HG03439 (cell line): ENCODE data around the gene FAM111B.
A peak's percentile ranks its signal among the peaks of the same experiment; 100 is the strongest.
"Not testable (repeated sequence)": the region's sequence is repeated elsewhere in the genome, so short reads cannot be mapped to it uniquely, and the experiment has no call there.

Source experiments
- ATAC-seq: cut with Tn5 transposase; IDR thresholded peaks from one replicate; pipeline ENCODE4 v1.9.1; 2021; ENCODE audit warnings: mild to moderate bottlenecking, moderate library complexity; ENCODE audit not compliant: unreplicated experiment

Gene FAM111B

DNA sequence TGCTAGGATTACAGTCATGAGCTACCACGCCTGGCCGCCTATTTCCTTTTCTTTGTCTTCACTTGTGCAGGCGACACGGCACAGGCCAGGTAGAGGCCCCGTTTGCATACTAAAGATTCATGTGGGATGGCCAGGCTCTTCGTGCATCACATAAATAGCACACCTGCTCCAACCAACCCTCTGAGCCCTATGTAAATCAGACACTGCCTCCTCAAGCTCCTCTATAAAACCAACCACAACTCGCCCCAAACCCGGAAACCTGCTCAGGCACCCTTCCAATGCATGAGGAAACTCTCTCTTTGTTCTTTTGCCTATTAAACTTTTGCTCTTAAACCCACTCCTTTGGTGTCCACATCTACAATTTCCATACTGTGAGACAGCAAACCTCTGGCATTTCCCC is 9.1 kb upstream of the FAM111B start:
- not testable (repeated sequence) for ATAC-seq

DNA sequence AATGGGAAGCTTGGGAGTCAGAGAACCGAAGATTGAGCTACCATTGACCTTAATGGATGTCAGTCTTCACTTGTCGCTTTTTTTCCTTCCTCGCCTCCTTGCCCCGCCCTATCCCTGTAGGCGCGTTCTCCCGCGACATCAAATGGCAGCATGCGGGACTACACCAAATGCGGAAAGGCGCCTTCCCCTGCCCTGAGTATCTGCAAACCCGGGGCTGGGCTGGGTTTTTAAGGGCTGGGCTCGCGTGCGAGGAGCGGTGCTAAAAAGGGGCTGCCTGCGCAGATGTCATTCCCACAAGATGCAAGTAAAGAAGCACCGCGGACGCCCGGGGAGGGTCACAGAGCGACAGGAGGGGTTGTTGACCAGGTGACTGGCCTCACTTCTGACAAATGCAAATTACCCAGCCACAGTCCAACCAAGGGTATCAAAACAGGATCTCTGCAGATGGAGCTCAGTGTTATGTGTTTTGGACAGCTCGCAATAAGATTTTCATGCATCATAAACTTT is 4.7 kb upstream of the FAM111B start:
- ATAC-seq = peak; percentile 65

DNA sequence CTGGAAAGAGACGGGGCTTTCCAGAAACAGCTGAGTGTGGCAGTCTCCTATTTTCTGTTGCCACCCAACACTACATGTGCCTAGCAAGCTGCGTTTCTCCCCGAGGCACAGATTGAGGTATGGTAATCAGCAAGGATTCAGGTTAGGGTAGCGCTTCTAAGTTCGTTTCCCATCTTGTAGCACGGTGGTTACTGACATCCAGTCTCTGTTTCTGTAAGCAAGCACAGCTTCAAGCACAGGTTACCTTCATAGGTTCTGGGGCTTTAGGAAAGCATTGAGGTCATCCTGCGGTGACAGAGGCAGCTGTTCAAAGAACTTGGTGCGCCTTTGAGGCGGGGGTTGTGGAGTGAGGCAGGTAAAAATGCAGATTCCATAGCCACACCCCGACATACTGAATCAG is 684 bp downstream of the FAM111B start:
- ATAC-seq = not testable (repeated sequence)

DNA sequence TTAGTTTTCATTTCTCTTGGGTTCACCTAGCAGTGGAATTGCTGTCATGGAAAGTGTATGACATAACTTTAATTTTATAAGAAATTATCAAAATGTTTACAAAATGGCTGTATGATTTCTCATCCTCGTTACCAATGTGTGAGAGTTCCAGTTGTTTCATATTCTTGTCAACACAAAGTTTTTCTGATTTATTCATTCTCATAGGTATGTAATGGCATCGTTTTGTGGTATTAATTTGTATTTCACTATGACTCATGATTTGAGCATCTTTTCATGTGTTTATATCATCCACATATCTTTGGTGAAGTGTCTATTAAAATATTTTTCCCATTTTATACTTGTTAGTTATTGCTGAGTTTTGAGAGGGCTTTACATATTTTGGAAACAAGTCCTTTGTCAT is 5.5 kb downstream of the FAM111B start:
- no peak for ATAC-seq

- ATAC-seq = no peak
These were observed 7.3 kb downstream of the FAM111B start for GRCh38 chr11:59114344-59114743.

GRCh38 chr11:59115553-59115952 is 8.5 kb downstream of the FAM111B start:
- ATAC-seq = no peak

GRCh38 chr11:59117774-59118173 is 10.7 kb downstream of the FAM111B start:
- no peak for ATAC-seq

DNA sequence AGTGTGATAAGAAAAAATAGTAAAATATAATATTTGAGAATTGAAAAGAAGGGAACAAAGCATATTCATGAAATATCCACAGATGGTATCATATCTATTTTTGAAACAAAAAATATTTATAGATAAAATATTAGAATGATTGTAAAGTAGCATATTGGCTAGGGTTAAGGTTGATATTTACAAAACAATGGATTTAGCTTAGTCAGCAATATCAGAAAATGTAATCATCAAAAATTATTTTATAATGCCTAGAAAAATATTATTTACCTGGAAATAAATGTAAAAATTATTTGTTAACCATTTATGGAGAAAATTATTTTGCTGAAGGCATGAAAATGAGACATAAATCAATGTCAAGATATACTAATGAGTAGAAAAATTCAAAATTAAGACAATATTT is 12.8 kb downstream of the FAM111B start:
- no peak for ATAC-seq

DNA sequence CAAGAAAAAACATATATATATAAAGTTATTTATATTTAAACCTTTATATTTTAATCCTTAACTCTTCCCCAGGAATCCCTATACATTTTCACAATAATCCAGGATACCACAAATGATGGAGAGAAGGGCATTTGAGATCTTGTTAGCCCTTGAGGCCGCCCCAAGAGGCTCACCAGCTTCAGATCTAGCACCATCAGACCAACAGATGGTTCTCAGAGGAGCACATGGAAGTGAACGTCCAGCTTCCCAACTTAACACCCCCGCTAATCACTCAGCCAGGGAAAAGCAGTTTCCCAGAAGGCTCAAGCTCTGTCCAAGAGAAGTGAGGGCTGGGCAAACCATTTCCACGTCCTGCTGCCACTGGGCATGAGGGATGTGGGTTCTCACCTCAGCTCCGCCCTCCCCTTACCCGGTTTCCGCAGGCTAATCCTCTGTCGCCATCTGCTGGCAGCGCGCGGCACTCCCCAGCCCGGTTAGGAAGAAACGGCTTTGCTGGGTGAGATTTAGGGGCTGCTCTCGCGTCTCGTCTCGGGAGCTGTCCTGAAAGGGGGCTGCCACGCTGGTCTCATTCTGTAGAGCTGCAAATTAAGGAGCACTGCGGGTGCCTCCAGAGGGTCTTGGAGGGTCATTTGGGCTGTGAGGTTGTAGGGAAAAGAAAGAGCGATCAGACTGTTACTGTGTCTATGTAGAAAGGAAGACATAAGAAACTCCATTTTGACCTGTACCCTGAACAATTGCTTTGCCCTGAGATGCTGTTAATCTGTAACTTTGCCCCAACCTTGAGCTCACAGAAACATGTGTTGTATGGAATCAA is 28.8 kb downstream of the FAM111B start:
- ATAC-seq = peak; percentile 98

DNA sequence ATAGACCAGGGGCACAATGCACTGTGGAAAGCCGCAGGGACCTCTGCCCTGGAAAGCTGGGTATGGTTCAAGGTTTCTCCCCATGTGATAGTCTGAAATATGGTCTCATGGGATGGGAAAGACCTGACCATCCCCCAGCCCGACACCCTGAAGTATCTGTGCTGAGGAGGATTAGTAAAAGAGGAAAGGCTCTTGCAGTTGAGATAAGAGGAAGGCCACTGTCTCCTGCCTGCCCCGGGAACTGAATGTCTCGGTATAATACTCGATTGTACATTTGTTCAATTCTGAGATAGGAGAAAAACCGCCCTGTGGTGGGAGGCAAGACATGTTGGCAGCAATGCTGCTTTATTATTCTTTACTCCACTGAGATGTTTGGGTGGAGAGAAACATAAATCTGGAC is 29.5 kb downstream of the FAM111B start:
- ATAC-seq = not testable (repeated sequence)

- ATAC-seq = no peak
These were observed 30.2 kb downstream of the FAM111B start for GRCh38 chr11:59137190-59137589.

GRCh38 chr11:59138643-59139042 is 31.6 kb downstream of the FAM111B start:
- ATAC-seq = no peak

DNA sequence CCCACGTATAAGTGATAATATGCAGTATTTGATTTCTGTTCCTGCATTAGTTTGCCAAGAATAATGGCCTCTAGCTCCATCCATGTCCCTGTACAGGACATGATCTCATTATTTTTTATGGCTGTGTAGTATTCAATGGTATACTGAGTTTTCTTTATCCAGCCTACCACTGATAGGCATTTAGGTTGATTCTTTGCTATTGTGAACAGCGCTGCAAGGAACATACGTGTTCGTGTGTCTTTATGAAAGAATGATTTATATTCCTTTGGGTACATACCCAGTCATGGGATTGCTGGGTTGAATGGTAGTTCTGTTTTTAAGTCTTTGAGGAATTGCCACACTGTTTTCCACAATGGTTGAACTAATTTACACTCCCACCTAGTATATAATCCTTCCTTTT is 34.2 kb downstream of the FAM111B start:
- no peak for ATAC-seq

GRCh38 chr11:59141673-59142460 is 34.8 kb downstream of the FAM111B start:
- ATAC-seq = peak; percentile 0

- ATAC-seq = peak; percentile 80
These were observed 35.8 kb downstream of the FAM111B start, which contains the start of gene FAM111A for GRCh38 chr11:59142530-59143507. Gene FAM111A (plus strand): TSS chr11:59142856. CDS start chr11:59148873, 6,017 bp downstream.

GRCh38 chr11:59144096-59144495 is 37.1 kb downstream of the FAM111B start:
- ATAC-seq = no peak

DNA sequence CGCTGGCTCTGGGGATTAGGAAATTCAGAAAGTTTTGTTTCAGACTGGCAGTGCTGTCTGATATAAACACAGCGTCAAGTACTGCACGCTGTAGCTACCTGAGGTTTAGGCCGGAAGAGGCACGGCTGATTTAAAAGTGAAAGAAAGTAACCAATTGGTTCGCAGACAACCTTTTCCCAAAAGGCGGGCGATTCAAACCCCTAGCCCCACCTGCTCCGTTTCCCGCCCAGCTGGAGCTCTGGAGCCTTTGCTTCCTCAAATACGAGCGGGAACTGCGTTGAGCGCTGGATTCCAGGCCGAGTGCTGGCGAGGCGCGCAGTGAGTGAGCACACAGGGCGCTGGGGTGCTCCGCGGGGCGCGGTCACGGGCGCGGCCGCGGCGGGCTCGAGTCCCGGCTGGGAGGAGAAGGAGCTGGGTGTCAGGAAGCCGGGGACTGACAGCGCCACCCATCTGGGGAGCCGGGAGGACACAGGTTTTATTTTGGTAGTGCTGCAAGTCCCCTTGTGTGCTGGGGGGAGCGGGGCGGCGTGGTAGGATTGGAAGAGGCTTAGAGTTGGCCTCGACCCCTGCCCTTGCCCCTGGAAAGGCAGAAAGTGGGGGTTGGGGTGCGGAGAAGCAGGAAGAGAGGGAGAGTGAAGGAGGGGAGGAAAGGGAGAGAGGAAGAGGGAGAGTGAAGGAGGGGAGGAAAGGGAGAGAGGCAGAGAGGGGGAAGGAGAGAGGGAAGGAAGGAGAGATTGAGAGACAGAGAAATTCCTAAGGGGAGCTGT is 37.7 kb downstream of the FAM111B start:
- ATAC-seq = peak; percentile 60

DNA sequence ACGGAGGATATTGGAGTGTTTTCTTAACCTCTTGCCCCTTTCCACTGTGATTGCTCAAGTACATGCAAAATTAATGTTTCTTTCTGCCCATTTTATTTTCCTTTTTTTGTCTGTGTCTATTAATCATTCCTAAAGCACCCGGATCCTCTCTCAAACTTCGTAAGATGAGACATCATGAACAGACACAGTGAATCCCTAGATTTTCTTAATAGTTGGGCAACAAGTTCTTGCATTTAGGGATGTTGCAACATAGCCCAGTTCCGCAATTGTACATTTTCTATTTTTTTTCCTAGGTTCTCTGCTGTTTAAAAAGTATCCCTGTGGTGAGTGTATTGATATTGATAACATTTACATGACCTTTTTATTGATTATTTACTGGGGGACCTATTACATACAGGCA is 38.5 kb downstream of the FAM111B start:
- no peak for ATAC-seq

DNA sequence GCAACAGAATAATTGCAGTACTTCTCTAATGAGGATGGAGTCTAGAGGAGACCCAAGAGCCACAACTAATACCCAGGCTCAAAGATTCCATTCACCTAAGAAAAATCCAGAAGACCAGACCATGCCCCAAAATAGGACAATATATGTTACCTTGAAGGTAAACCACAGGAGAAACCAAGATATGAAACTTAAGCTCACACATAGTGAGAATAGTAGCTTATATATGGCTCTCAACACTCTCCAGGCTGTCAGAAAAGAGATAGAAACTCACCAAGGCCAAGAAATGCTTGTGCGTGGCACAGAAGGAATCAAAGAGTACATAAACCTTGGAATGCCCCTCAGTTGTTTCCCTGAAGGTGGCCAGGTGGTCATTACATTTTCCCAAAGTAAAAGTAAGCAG is 44.7 kb downstream of the FAM111B start:
- peak; percentile 58 for ATAC-seq
